Colonic mucosa (tissue), 4 donors: ENCODE measurements around the gene C17orf78. TPM values are rescaled to one million over a fixed set of nuclear protein-coding genes. Genes with fewer than 3 reads are reported as not detected.

ENCODE experiments used
- DNase-seq: peaks from one replicate; pipeline ENCODE4 v3.0.0-alpha.2; 2020
- H3K27ac ChIP-seq: fragments of 200-600 bp; one replicate; pipeline ENCODE4 v1.8.0; 2021
- H3K27me3 ChIP-seq: fragments of 200-600 bp; one replicate; pipeline ENCODE4 v1.8.0; 2021
- H3K36me3 ChIP-seq: fragments of 200-600 bp; one replicate; pipeline ENCODE4 v1.8.0; 2021
- H3K4me1 ChIP-seq: fragments of 200-600 bp; one replicate; pipeline ENCODE4 v1.8.0; 2021; ENCODE audit warnings: mild to moderate bottlenecking
- H3K4me3 ChIP-seq: fragments of 200-600 bp; one replicate; pipeline ENCODE4 v1.8.0; 2021
- H3K9ac ChIP-seq, 2 donors: one replicate each; pipeline ENCODE4 v1.7.0; 2013; ENCODE audit warnings: control low read depth in 2 of 2, low read depth in 2 of 2, low read length in 2 of 2
- H3K9me3 ChIP-seq: fragments of 200-600 bp; one replicate; pipeline ENCODE4 v1.8.0; 2021
- CTCF ChIP-seq: fragments of 200-600 bp; IDR thresholded peaks from one replicate; pipeline ENCODE4 v1.8.0; 2022; ENCODE audit warnings: antibody characterized with exemption, mild to moderate bottlenecking
- intact Hi-C: fragments of 100-400 bp; cut with DNase I; formaldehyde crosslinking; loops from one replicate; pipeline ENCODE4 v1.14.1; 2022
- total RNA-seq, 2 donors: library from RNA; stranded (reverse); fragmentation: NEBNext Ultra II Directional in 1 of 2; extraction: Animal tissue kit (Norgen Biotek cat#: 25700) in 1 of 2; gene quantifications; one replicate each; pipeline ENCODE4 v1.2.1, GENCODE V29; 2021
- donor health status: healthy.
- donor health status: DM: no; HTN: no; CAD: no.
- donor health status: DM: no; HTN: no; CAD: no.

C17orf78 gene
- not detected for total RNA-seq

- H3K4me1 ChIP-seq = no peaks in the 10 kb centered on the region
- DNase-seq = no peak
- H3K4me3 ChIP-seq = no peak within 1 kb of the TSS
- H3K27ac ChIP-seq = no peak within 1 kb of the TSS
- H3K9ac ChIP-seq = no peak within 1 kb of the TSS
- intact Hi-C loops = loop anchor here (10.0 kb wide), 1 partner anchor 771 kb away; the partner anchor contains the start of gene MRM1
- H3K36me3 ChIP-seq = no peaks in the 10 kb centered on the region
- H3K27me3 ChIP-seq = no peaks in the 10 kb centered on the region
- H3K9me3 ChIP-seq = no peaks in the 10 kb centered on the region
- no peak for TF ChIP-seq CTCF
These were observed at the start of gene C17orf78 for GRCh38 chr17:37375706-37376105. C17orf78 (plus strand) TSS chr17:37375985; CDS start chr17:37376093, 108 bp downstream.

GRCh38 chr17:37327341-37328090 is 48.3 kb upstream of the C17orf78 start:
- Histone ChIP-seq H3K36me3 (no peaks in the 10 kb centered on the region), H3K27me3 (no peaks in the 10 kb centered on the region), H3K9ac (no peak overlapping the region), H3K9me3 (no peaks in the 10 kb centered on the region), H3K4me3 (no peak overlapping the region), H3K4me1 (no peaks in the 10 kb centered on the region), H3K27ac (no peak overlapping the region)
- TF ChIP-seq CTCF = no peak
- intact Hi-C loops = no loop called here
- DNase-seq = no peak

- Histone ChIP-seq H3K4me1 (no peaks in the 10 kb centered on the region), H3K4me3 (no peak overlapping the region), H3K36me3 (no peaks in the 10 kb centered on the region), H3K9ac (no peak overlapping the region), H3K27me3 (no peaks in the 10 kb centered on the region), H3K27ac (no peak overlapping the region), H3K9me3 (no peaks in the 10 kb centered on the region)
- no peak for TF ChIP-seq CTCF
- no peak for DNase-seq
- intact Hi-C loops = no loop called here
These were observed 36.9 kb upstream of the C17orf78 start for GRCh38 chr17:37338847-37339246.

GRCh38 chr17:37339321-37339720 is 36.5 kb upstream of the C17orf78 start:
- Histone ChIP-seq H3K4me3 (no peak overlapping the region), H3K36me3 (no peaks in the 10 kb centered on the region), H3K4me1 (no peaks in the 10 kb centered on the region), H3K9me3 (no peaks in the 10 kb centered on the region), H3K27ac (no peak overlapping the region), H3K9ac (no peak overlapping the region), H3K27me3 (no peaks in the 10 kb centered on the region)
- intact Hi-C loops = no loop called here
- DNase-seq = no peak
- TF ChIP-seq CTCF = no peak

GRCh38 chr17:37340804-37341203 is 35.0 kb upstream of the C17orf78 start:
- Histone ChIP-seq H3K36me3 (no peaks in the 10 kb centered on the region), H3K27ac (no peak overlapping the region), H3K9me3 (no peaks in the 10 kb centered on the region), H3K27me3 (no peaks in the 10 kb centered on the region), H3K9ac (no peak overlapping the region), H3K4me3 (no peak overlapping the region), H3K4me1 (no peaks in the 10 kb centered on the region)
- DNase-seq = no peak
- no peak for TF ChIP-seq CTCF
- intact Hi-C loops = no loop called here
